NCI-H2171 treated with DMSO at 0.1 percent for 48 hours (cell line): ENCODE results near the gene SLC9A9.
"Not testable (repeated sequence)": the region's sequence is repeated elsewhere in the genome, so short reads cannot be mapped to it uniquely, and the experiment has no call there.

Source experiments
- DNase-seq: peaks from one replicate; lab custom pipeline; 2025; lab: John Stamatoyannopoulos, UW

SLC9A9 gene

DNA sequence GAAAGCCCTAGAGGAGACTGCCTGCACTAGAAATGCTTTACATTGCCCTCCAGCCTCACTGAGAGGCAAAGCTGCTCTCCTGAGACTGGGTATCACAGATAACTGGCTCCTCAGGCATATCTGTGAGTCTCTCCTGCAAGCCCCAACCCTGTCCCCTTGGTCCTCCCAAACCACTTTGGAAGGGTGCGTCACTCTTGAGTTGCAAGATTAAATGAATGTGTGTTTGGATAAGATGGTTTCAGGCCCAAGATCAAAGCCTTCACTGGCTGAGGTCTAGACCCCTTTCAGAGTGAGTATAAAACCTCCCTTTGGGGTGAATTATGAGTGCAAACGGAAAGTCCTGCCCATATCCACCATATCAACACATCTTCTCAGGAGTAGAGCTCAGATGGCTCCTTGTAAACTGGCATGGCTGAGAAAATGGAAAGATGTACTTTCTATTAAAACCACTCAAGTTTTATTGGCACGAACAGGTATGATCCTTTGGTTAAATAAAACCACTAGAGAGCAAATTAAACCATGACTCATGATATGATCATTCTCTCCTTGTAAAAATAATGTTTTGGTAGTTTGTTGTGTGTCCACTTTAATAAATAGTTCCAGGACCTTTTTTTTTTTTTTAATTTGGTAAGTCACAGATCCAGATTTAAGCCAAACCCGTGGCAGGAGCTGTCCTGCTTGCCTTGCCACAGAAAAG is 564.7 kb downstream of the SLC9A9 start:
- no peak for DNase-seq

DNA sequence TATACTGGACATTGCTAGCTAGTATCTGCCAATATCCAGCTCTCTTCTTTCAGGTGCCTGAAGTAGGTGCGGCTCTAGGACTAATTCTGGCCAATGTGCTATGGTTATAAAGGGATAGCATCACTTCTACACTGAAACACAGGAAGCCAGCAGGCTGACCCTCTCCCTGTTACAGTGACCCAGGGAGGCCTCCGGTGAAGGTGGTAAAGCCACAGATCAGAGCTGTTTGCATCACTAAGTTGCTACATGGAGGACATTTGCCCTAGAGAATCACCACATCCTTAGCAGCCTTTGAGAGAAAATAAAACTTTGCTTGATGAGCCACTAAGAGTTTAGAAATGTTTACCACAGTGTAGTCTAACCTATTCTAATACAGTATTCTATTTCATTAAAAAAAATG is 567.3 kb downstream of the SLC9A9 start:
- DNase-seq, result no peak

DNA sequence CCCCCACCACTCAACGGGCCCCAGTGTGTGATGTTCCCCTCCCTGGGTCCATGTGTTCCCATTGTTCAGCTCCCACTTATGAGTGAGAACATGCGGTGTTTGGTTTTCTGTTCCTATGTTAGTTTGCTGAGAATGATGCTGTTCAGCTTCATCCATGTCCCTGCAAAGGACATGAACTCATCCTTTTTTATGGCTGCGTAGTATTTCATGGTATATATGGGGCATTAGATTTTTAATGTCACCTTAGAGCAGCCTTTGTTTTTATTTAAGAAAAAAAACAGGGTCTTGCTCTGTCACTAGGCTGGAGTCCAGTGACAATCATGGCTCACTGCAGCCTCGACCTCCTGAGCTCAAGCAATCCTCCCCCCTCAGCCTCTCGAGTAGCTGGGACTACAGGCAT is 568.7 kb downstream of the SLC9A9 start:
- DNase-seq, result not testable (repeated sequence)

DNA sequence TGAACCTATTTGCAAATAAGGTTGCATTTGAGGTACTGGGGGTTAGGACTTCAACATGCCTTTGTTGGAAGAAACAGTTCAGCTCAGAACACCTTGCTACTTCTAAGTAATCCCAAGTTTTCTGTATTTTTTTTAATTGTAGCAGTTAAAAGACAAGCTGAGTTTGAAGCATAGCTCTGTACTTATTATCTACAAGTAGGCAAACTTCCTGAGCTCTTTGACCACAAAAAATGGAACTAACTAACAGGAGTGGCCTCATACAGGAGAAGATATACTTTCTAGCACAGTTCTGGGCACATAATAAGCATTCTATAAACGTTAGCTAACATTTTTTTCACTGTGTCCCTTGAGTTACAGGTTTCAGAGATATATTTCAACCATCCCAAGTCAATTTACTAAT is 569.5 kb downstream of the SLC9A9 start:
- no peak for DNase-seq

DNA sequence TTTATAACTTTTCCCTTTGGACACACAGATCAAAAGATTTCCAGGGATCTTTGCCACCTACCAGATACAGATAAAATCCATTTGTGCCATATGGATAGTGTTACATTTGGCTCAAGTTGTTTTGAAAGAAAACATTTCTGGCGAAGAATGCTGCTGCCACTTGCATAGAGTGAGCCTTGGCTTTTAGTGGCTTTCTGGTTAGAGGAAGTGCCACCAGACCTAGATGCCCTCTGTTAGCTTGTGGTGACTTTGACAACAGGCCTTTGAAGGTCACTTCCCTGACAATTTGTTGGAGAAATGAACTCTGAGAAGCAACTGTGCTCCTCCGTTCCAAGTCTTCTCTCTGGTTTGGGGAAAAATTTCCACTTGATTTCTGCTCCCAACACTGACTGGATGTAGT is 570.7 kb downstream of the SLC9A9 start:
- no peak for DNase-seq

DNA sequence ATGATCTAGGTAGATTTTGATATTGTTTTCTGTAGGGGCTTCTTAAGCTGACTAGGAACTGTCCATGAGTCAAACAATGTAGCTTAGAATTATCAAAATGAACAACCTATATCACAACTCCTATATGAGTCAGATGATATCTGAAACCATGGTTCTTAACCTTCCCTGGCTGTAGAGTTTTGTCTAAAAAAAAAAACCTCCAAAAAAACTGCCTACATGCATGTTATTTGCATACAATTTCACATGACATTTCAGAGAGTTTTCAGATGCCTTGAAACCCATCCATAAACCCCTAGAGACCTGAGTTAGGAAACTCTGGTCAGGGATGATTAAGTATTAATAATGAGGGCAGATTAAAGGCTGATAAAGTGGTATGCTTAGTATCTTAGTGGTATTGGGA is 571.7 kb downstream of the SLC9A9 start:
- no peak for DNase-seq

DNA sequence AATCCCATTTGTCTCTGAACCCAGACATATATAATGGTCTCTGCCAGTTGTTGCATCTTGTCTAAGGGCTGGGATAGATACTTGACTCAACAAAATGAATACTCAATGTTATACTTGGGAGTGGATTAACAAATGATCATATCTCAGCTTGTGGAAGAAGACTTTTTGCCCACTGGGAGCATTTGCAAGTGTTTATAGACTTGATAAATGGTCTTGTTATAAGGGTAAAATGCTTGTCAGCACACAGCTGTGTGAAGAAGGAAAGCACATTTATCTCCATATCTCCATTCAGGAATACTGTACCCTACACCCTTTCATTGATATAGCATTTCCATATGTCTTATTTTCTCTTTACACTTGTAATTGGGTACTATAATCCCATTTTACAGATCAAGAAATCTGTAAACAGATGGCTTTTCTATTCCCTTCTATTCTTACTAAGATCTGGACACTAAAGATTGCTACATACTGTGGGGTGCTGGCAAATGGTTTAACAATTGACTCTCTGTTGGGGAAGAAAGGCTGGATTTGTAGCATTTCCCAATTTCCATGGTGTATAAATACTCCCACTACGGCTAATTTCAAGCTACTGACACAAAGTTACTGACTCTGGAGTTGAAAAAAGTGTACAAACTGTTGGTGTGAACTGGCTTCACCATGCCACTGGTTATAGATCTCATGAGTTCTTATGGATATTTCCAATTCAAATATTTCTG is 574.1 kb downstream of the SLC9A9 start:
- DNase-seq, result no peak

DNA sequence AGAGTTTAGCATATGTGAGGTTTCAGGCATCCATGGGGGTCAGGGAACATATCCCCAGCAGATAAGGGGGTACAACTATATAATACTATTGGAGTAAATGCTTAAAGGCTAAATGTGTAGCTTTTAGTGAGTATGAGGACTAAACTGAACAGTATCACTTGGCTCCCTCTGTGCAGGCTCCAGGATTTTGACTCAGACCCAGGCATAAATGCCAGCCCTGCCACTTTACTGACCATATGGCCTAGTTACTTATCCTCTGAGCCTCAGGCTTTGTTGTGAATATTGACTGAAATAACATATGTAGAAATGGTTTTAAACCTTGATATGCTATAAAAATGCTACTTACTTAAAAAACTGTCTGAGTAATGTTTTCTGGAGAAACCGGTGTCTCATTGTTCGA is 577.1 kb downstream of the SLC9A9 start:
- DNase-seq, result no peak

DNA sequence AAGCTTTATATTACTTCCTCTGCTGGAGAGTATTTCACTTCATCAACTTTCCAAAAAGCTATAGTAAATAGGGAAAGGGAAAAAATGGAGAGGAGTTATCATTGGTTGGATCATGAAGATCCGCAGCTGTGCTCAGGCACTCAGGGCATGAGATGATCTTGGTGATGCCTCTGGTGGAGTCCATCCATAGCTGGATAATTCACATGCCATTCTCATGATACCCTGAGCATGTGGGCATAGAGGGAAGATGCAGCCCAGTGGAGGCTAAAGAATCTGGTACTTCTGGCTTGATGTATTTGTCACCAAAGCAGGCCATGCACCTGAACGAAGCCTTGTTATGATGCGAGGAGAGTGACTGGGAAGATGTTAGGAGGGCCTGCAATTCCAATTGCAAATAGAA is 578.5 kb downstream of the SLC9A9 start:
- DNase-seq, result no peak

DNA sequence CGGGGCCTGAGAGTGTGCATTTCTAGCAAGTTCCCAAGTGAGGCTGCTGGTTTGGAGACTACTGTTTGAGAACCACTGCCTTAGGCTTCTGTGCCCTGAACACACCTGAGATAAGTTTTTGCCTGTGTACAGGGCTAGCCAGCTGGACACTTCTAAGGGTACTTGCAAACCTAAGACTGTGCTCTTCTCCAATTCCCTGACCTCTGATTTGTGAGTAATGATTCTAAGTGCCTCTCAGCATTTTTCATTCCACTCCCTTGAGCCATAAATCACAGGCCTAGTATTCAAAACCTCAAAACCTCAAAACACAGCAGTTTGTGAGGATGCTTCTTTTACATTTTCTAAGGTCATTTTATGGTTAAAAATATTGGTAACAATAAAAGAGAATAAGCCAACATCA is 580.3 kb downstream of the SLC9A9 start:
- DNase-seq, result no peak

DNA sequence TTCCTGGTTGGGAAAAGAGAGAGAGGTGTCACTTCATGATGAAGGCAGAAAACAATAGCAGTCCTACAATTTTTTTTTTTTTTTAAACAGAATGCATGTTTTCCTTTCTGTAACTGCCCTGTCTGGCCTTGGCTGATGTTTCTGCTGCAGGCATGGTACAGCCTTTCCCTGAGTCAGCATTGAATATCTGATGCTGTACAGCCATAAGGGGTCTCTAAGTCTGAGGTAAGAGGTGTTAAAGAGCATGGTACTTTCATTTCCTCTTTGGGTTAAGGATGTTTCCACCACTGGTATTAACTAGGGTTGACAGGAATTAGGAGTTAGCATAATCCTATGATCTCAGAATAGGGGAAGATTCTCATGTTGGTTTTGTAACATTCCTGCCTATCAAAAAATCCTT is 581.3 kb downstream of the SLC9A9 start:
- no peak for DNase-seq

DNA sequence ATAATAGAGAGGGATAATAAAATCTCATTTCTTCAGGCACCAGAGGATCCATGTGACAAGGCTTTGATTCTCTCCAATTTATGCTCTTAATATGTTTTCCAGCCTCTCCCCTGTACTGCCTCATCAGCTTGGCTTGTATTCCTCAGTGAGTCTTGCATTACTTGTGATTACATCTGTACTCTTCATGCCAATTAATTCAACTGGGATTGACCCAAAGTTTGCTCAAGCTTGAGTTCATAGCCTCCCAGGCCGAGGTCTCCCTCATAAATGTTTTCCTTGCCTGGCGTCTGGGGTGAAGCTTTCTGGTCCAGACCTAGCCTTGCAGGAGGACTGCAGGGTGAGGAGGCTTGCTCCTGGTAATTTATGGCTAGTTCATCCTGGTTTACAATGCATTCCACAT is 581.8 kb downstream of the SLC9A9 start:
- DNase-seq, result no peak

DNA sequence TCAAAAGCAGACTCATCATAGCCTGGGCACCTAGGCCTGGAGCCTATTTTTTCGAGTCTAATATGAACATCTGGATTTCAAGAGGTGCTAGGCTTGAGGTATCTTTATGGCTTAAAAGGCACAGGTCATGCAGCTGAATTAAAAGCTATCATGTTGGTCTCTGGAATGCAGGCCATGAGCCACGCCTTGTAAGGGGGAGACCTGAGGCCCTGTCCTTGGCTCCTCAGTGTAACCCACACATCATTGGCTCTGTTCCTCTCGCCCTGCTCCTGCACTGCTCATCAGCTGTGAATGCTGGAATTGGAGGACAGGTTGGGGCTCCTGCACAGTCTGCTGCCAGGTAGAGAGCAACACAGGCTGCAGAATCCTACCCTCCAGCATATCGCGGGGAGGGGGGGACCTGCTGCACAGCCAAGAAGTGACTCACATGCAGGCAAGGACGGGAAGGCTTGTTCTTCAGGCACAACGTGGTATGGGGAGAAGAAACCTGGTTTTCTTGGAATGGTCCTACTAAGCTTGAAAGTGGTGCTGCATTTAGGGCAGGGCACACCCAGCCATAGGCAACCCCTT is 582.7 kb downstream of the SLC9A9 start:
- no peak for DNase-seq

DNA sequence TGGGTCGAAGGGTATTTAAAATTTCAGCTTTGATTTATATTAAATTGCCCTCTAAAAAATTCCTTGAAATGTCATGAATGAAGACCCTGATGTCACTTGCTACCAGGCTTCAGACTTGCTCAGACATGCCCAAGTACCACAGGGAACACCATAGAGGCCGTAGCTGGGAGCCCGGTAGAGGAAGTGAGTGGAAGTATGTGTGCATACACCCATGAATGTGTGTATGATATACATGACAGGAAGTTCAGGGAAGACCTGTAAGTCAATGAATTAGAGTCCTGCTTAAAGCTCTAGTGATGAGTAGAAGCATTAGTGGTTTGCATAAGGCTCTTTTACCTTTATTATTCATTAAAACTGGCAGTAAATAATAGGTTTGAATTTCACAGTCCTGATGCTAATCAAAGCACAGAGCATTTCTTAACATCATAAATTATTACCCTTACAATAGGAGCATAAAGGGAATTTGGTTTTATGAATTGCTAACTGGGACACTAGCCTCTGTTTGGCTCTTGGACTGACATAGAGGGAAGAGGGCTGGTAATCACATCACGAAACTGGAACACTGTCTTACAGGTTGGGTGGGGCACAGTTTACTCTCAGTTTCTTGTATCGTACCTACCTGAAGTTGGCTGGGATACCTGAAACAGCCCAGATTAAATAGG is 584.3 kb downstream of the SLC9A9 start:
- DNase-seq, result peak; percentile 22

DNA sequence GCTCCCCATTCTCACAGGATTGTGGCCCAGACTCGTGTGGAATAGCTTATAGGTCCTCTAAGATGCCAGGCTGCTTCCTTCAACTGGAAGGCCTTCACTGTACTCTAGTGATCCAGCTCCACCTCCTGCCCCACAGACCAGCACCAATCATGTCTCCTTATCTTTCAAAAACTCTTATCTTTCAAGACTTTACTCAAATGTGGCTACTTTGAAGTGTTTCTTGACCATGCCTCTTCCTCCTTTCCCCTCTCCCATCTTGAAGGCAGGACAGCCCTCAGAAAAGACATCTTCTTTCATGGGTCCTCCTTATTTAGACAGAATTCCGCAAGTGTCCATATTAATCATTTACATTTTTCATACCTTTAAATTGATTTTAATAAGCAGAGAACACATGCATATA is 586.4 kb downstream of the SLC9A9 start:
- no peak for DNase-seq

DNA sequence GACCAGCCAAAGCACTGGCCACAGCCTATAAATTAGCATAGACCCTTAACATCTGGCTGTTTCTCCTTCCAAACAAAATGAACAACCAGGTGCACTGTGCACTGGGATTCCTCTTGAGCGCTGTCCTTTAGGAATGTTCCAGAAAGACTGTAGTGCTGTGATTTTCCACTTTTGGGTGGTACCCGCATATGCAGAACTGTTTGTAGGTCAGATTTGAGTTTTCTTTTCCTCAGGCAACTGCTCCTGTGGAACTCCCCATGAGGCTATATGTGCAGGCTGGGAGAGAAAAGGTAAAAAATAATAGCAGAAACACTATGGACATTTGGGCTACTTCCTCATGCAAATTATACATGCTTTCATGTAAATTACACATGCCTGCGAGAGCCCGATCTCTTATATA is 589.6 kb downstream of the SLC9A9 start:
- no peak for DNase-seq

DNA sequence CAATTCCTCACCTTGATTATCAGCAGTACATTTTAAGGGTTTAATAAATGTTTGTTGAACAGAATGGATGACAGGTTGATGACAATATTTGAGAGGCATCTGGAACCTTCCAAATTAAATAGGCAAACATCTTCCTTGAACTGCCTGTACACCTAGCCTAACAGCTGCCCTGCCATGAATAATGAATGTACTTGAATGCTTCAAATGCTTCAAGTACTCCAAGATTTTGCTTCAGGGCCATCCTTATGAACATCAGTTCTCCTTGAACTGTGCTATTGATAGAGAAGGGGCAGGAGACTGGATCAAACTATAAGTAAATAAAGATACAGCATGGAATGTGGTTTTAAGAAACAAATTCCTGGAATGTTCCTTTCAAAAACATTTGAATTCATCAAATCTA is 591.9 kb downstream of the SLC9A9 start:
- DNase-seq, result no peak

DNA sequence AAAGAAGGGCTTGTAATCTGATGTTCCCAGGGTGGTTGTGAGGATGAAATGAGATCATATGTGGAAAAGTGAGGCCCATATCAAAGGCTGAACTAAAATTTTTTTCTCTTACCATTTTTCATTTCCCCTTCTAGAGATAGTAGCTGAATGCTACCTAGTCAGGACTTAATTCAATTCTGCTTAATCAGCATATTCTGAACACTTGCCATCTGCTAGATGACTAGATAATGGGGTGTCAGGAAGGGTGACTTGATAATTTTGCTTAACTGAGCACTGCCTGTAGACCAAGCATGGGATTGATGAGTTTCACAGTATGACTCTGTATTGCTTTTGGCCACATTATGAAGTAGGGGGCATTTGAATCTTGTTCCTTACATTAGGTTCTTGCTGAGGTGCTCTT is 592.5 kb downstream of the SLC9A9 start:
- DNase-seq, result no peak

DNA sequence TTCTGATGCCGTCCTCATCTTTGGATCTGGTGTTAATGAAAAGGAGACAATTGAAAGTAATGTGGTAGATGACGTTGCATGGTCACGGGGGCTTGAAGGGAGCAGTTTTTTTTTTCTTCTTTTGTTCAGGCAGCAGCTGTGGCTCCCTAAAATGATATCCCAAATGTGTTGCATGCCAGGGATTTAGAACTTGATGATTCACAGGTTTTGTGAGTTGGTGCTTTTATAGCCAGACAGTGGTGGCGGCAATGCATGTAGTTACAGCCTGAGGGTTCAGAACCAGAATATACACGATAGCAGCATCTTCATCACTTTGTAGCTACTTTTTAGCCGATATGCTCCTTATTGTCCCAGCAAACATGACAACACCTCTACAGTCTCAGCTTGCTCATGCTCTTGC is 595.3 kb downstream of the SLC9A9 start:
- DNase-seq, result no peak

DNA sequence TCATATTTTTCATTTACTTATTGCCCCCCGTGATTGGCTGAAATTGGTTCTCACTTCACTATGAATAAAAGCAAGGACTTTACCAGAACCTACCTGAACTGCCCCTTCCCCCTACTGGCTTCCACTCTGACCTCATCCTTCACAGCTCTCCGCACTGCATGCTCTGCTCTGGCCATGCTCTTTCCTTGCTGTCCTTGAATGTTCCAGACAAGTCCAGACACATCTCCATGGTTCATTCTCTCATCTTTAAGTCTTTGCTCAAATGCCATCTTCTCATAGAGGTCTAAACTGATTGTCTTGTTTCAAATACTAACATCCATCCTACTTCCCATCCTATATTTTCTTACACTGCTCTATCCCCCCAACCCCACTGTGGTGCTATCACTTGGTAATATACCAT is 599.3 kb downstream of the SLC9A9 start:
- no peak for DNase-seq

DNA sequence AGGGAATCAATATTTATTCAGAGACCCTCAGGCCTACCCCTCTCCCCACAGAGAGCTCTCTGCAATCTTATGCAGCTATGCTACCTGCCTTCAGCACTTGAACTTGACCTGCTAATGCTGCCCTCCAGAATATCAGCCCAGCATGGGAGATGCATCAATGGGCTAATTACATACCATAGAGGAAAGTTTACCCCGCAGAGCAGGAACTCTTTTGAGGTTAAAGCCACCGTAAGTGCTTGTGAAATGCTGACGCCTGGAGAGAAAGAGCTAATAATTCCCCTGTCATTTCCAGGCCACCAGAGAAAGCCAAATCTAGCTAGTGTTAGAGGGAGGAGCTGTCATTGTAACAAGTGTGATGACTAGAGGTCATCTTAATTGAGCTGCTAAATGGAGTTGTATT is 601.2 kb downstream of the SLC9A9 start:
- no peak for DNase-seq

DNA sequence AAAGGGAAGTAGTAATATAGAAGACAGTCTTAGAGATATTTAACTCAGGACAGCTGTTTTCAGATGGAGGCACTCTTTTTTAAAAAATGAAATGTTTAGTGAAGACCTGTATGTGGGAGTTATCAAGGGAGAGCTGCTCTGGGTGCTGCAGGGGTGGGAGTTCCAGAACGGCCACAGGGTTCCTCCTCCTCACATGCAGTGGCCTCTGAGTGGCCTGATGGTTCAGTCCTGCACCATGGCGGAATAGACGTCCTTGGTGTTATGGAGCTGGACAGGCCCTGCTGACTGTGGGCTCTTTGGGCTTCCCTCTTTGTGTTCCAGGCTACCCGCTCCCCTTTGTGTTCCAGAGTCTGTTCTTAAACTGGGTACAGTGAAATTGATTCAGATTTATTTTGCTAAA is 602.6 kb downstream of the SLC9A9 start:
- no peak for DNase-seq

DNA sequence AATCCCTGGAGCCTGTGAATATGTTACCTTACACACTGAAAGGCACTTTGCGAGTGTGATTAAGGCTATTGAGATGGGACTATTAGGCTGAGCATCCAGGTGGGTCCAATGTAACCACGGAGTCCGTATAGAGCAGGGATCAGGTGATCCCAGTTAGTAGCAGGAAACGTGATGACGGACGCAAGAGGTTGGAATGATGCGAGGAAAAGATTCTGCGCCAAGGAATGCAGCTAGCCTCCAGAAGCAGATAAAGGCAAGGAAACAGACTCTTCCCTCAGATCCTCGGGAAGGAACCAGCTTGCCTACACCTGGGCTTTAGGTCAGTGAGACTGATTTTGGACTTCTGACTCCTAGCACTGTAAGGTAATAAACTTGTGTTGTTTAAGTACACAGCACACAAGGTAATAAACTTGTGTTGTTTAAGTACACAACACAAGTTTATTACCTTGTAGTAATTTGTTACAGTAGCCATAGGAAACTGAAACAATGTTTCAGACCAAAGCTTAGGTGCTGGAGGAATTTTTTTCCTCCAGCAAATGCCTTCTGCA is 603.7 kb downstream of the SLC9A9 start:
- no peak for DNase-seq
